Neural cell (in vitro differentiated cells): Measurements from ENCODE around the gene DPP7. TPM values are rescaled to one million over a fixed set of nuclear protein-coding genes. Genes with fewer than 3 reads are reported as not detected.

Experiments
- H2AFZ ChIP-seq: fragments of 200-600, 300-800 bp; sonication (generic), shearing (Covaris generic); 2 replicates; pipeline ENCODE4 v1.6.0; 2014; ENCODE audit warnings: low read depth, mild to moderate bottlenecking, antibody characterized with exemption, low read length, moderate library complexity
- H3F3A ChIP-seq: fragments of 200-600 bp; shearing (Covaris generic); 2 replicates; pipeline ENCODE4 v1.6.1; 2016; ENCODE audit warnings: mild to moderate bottlenecking, moderate library complexity, mixed read lengths, antibody characterized with exemption, low read length; ENCODE audit not compliant: insufficient read depth, poor library complexity, severe bottlenecking
- H3K27ac ChIP-seq: fragments of 200-600, 300-800 bp; sonication (generic), shearing (Covaris generic); 2 replicates; pipeline ENCODE4 v1.5.1; 2014; ENCODE audit warnings: mild to moderate bottlenecking, low read length, moderate library complexity
- H3K27me3 ChIP-seq: fragments of 300-800, 200-600 bp; sonication (generic), shearing (Covaris generic); 2 replicates; pipeline ENCODE4 v1.6.0; 2014; ENCODE audit warnings: mild to moderate bottlenecking, low read depth, low read length, moderate library complexity; ENCODE audit not compliant: insufficient read depth
- H3K36me3 ChIP-seq: fragments of 300-800, 200-600 bp; sonication (generic), shearing (Covaris generic); 2 replicates; pipeline ENCODE4 v1.5.1; 2014; ENCODE audit warnings: mild to moderate bottlenecking, antibody characterized with exemption, low read length, moderate library complexity; ENCODE audit not compliant: insufficient read depth
- H3K4me2 ChIP-seq: fragments of 300-800, 200-600 bp; sonication (generic), shearing (Covaris generic); 2 replicates; pipeline ENCODE4 v1.6.0; 2014; ENCODE audit warnings: mild to moderate bottlenecking, low read length
- H3K4me3 ChIP-seq: fragments of 300-800, 200-600 bp; sonication (generic), shearing (Covaris generic); 2 replicates; pipeline ENCODE4 v1.5.1; 2014; ENCODE audit warnings: mild to moderate bottlenecking, low read length, moderate library complexity
- H3K79me2 ChIP-seq: fragments of 200-600 bp; shearing (Covaris generic); replicated peaks from 2 replicates; pipeline ENCODE4 v1.6.0; 2014; ENCODE audit warnings: mild to moderate bottlenecking, low read length, moderate library complexity; ENCODE audit not compliant: insufficient read depth
- H3K9ac ChIP-seq: fragments of 300-800, 200-600 bp; sonication (generic), shearing (Covaris generic); 2 replicates; pipeline ENCODE4 v1.6.1; 2016; ENCODE audit warnings: mild to moderate bottlenecking, low read length, mixed read lengths
- H3K9me2 ChIP-seq: fragments of 200-600 bp; shearing (Covaris generic); 2 replicates; pipeline ENCODE4 v1.6.1; 2016; ENCODE audit warnings: mild to moderate bottlenecking, low read length, mixed read lengths; ENCODE audit not compliant: insufficient read depth
- H3K9me3 ChIP-seq: fragments of 200-600, 300-800 bp; sonication (generic), shearing (Covaris generic); 2 replicates; pipeline ENCODE4 v1.6.1; 2016; ENCODE audit warnings: mild to moderate bottlenecking, mixed run types, low read length, moderate library complexity, mixed read lengths
- H4K20me1 ChIP-seq: fragments of 200-600 bp; shearing (Covaris generic); 2 replicates; pipeline ENCODE4 v1.6.1; 2016; ENCODE audit warnings: mild to moderate bottlenecking, mixed run types; ENCODE audit not compliant: insufficient read depth
- EP300 ChIP-seq: fragments of 450-650 bp; conservative IDR thresholded peaks from 2 replicates; pipeline ENCODE4 v1.6.1; 2014; ENCODE audit warnings: antibody characterized with exemption, mild to moderate bottlenecking, moderate library complexity; ENCODE audit not compliant: poor library complexity, severe bottlenecking
- EZH2 ChIP-seq: fragments of 200-600, 300-800 bp; shearing (Covaris generic), sonication (generic); IDR thresholded peaks from 2 replicates; pipeline ENCODE4 v1.6.1; 2014; ENCODE audit warnings: antibody characterized with exemption, low read length, borderline replicate concordance, mild to moderate bottlenecking; ENCODE audit not compliant: insufficient read depth, poor library complexity, severe bottlenecking
- MXI1 ChIP-seq: fragments of 450-650 bp; conservative IDR thresholded peaks from 2 replicates; pipeline ENCODE4 v1.6.1; 2014; ENCODE audit warnings: antibody characterized with exemption, mild to moderate bottlenecking; ENCODE audit not compliant: poor library complexity, severe bottlenecking
- POLR2AphosphoS5 ChIP-seq: IDR thresholded peaks from 2 replicates; pipeline ENCODE4 v1.6.1; 2012
- RAD21 ChIP-seq: fragments of 450-650 bp; conservative IDR thresholded peaks from 2 replicates; pipeline ENCODE4 v1.6.1; 2014; ENCODE audit warnings: antibody characterized with exemption, mild to moderate bottlenecking, moderate library complexity
- SMC3 ChIP-seq: fragments of 450-650 bp; conservative IDR thresholded peaks from 2 replicates; pipeline ENCODE4 v1.6.1; 2014; ENCODE audit warnings: antibody characterized with exemption, mild to moderate bottlenecking, moderate library complexity; ENCODE audit not compliant: poor library complexity
- TAF1 ChIP-seq: IDR thresholded peaks from 2 replicates; pipeline ENCODE4 v1.6.1; 2012; ENCODE audit warnings: low read depth
- polyA plus RNA-seq: library from polyadenylated mRNA; depleted of rRNA; stranded (reverse); fragments of >200 nt; gene quantifications from 2 replicates; pipeline ENCODE4 v1.2.3, GENCODE V29; 2014
- TF ChIP-seq, protein P1 (sequence below): IDR thresholded peaks from 2 replicates; pipeline ENCODE4 v1.6.1; 2012; ENCODE audit warnings: borderline replicate concordance
- TF ChIP-seq, protein P2 (sequence below): fragments of 450-650 bp; IDR thresholded peaks from 2 replicates; pipeline ENCODE4 v1.5.1; 2014; ENCODE audit warnings: antibody characterized with exemption, mild to moderate bottlenecking, moderate library complexity; ENCODE audit not compliant: poor library complexity, severe bottlenecking

Gene DPP7
- polyA plus RNA-seq, 1 donor from 2014 or later, result 23.3 TPM

DNA sequence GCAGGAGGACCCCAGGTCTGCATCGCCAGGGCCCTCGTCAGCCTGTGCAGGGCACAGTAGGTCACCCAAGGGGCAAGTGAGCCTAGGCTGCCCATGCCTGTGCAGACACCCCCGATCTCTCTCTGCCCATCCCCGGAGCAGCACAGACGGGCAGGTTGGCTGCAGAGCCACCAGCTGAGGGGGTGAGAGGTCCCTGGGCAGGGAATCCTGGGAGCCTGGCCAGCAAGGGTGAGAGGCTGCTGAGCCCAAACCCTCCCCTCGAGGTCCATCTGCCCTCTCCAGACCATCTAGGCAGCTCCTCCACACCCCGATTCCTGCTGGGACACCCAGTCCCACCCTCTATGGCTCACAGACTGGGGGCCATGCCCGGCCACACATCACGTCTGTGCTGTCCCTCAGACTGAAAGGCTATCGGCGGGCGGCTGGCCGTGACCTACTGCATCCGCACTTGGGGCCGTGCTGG lies 2.8 kb upstream of the DPP7 start:
- Histone ChIP-seq H3K4me2 (no peak overlapping the region), H3K27me3 (peaks cover 10% of the 10 kb centered on the region), H3K9me3 (no peaks in the 10 kb centered on the region), H4K20me1 (no peaks in the 10 kb centered on the region), H2AFZ (no peak overlapping the region), H3K9me2 (no peaks in the 10 kb centered on the region), H3K9ac (no peak overlapping the region), H3K36me3 (no peaks in the 10 kb centered on the region), H3F3A (no peaks in the 10 kb centered on the region), H3K27ac (no peak overlapping the region), H3K4me3 (no peak overlapping the region), H3K79me2 (no peaks in the 10 kb centered on the region)
- no peak for TF ChIP-seq POLR2AphosphoS5
- no peak for TF ChIP-seq TAF1
- TF ChIP-seq SMC3, result no peak
- TF ChIP-seq, protein P1, sequence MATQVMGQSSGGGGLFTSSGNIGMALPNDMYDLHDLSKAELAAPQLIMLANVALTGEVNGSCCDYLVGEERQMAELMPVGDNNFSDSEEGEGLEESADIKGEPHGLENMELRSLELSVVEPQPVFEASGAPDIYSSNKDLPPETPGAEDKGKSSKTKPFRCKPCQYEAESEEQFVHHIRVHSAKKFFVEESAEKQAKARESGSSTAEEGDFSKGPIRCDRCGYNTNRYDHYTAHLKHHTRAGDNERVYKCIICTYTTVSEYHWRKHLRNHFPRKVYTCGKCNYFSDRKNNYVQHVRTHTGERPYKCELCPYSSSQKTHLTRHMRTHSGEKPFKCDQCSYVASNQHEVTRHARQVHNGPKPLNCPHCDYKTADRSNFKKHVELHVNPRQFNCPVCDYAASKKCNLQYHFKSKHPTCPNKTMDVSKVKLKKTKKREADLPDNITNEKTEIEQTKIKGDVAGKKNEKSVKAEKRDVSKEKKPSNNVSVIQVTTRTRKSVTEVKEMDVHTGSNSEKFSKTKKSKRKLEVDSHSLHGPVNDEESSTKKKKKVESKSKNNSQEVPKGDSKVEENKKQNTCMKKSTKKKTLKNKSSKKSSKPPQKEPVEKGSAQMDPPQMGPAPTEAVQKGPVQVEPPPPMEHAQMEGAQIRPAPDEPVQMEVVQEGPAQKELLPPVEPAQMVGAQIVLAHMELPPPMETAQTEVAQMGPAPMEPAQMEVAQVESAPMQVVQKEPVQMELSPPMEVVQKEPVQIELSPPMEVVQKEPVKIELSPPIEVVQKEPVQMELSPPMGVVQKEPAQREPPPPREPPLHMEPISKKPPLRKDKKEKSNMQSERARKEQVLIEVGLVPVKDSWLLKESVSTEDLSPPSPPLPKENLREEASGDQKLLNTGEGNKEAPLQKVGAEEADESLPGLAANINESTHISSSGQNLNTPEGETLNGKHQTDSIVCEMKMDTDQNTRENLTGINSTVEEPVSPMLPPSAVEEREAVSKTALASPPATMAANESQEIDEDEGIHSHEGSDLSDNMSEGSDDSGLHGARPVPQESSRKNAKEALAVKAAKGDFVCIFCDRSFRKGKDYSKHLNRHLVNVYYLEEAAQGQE, result no peak
- no peak for TF ChIP-seq MXI1
- TF ChIP-seq, protein P2, sequence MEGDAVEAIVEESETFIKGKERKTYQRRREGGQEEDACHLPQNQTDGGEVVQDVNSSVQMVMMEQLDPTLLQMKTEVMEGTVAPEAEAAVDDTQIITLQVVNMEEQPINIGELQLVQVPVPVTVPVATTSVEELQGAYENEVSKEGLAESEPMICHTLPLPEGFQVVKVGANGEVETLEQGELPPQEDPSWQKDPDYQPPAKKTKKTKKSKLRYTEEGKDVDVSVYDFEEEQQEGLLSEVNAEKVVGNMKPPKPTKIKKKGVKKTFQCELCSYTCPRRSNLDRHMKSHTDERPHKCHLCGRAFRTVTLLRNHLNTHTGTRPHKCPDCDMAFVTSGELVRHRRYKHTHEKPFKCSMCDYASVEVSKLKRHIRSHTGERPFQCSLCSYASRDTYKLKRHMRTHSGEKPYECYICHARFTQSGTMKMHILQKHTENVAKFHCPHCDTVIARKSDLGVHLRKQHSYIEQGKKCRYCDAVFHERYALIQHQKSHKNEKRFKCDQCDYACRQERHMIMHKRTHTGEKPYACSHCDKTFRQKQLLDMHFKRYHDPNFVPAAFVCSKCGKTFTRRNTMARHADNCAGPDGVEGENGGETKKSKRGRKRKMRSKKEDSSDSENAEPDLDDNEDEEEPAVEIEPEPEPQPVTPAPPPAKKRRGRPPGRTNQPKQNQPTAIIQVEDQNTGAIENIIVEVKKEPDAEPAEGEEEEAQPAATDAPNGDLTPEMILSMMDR, result no peak
- TF ChIP-seq EP300, result no peak
- no peak for TF ChIP-seq RAD21
- TF ChIP-seq EZH2, result no peak

DNA sequence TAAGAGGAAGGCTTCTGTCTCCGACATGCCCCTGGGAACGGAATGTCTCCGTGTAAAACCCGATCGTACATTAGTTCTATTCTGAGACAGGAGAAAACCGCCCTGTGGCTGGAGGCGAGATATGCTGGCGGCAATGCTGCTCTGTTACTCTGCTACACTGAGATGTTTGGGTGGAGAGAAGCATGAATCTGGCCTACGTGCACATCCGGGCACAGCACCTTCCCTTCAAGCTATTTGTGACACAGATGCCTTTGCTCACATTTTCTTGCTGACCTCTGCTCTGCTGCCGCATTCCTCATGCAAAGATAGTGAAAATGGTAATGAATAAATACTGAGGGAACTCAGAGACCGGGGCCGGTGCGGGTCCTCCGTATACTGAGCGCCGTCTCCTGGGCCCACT lies 2.2 kb upstream of the DPP7 start:
- Histone ChIP-seq H3K36me3 (no peaks in the 10 kb centered on the region), H2AFZ (no peak overlapping the region), H3K27me3 (peaks cover 10% of the 10 kb centered on the region), H4K20me1 (no peaks in the 10 kb centered on the region), H3K9me2 (no peaks in the 10 kb centered on the region), H3K4me2 (no peak overlapping the region), H3K9ac (no peak overlapping the region), H3K9me3 (no peaks in the 10 kb centered on the region), H3K4me3 (no peak overlapping the region), H3F3A (no peaks in the 10 kb centered on the region), H3K27ac (no peak overlapping the region), H3K79me2 (no peaks in the 10 kb centered on the region)
- TF ChIP-seq TAF1 (no peak), EZH2 (no peak), SMC3 (no peak), POLR2AphosphoS5 (no peak), RAD21 (no peak), EP300 (no peak), MXI1 (no peak)
- TF ChIP-seq, protein P1, result no peak
- TF ChIP-seq, protein P2, result no peak
